GM19452 (cell line): ENCODE measurements around the gene ESPN.

Experiments used
- ATAC-seq: cut with Tn5 transposase; IDR thresholded peaks from one replicate; pipeline ENCODE4 v1.9.1; 2021; ENCODE audit not compliant: unreplicated experiment

ESPN gene

GRCh38 chr1:6408023-6408422 lies 16.6 kb upstream of the ESPN start:
- ATAC-seq = no peak

- no peak for ATAC-seq
Observed at GRCh38 chr1:6409053-6409452, 15.5 kb upstream of the ESPN start.

GRCh38 chr1:6409733-6410132 lies 14.8 kb upstream of the ESPN start:
- ATAC-seq = no peak

GRCh38 chr1:6410248-6410893 lies 14.2 kb upstream of the ESPN start:
- ATAC-seq = no peak

- ATAC-seq = no peak
Observed at GRCh38 chr1:6412896-6413295, 11.7 kb upstream of the ESPN start.

- peak; percentile 84 for ATAC-seq
Observed at GRCh38 chr1:6414443-6414844, 10.1 kb upstream of the ESPN start.

GRCh38 chr1:6414881-6415626 lies 9.5 kb upstream of the ESPN start:
- ATAC-seq = no peak

- no peak for ATAC-seq
Observed at GRCh38 chr1:6416295-6416656, 8.3 kb upstream of the ESPN start.

GRCh38 chr1:6416906-6417305 lies 7.7 kb upstream of the ESPN start:
- no peak for ATAC-seq

- ATAC-seq = no peak
Observed at GRCh38 chr1:6417961-6418667, 6.5 kb upstream of the ESPN start.

GRCh38 chr1:6418668-6419396 lies 5.7 kb upstream of the ESPN start:
- no peak for ATAC-seq

GRCh38 chr1:6419397-6419803 lies 5.2 kb upstream of the ESPN start:
- ATAC-seq = no peak

- no peak for ATAC-seq
Observed at GRCh38 chr1:6419804-6420453, 4.6 kb upstream of the ESPN start, which contains the start of gene HES2. TSS of gene HES2 (minus strand) at chr1:6419919. CDS start at chr1:6419820, 99 bp downstream.

GRCh38 chr1:6420454-6421042 lies 4.0 kb upstream of the ESPN start:
- ATAC-seq = no peak

GRCh38 chr1:6421266-6421665 lies 3.3 kb upstream of the ESPN start:
- ATAC-seq = no peak

GRCh38 chr1:6423321-6423999 lies 1.1 kb upstream of the ESPN start:
- no peak for ATAC-seq

- ATAC-seq = no peak
Observed at GRCh38 chr1:6424000-6424565, 493 bp upstream of the ESPN start.

GRCh38 chr1:6425658-6426057 lies 1.1 kb downstream of the ESPN start:
- ATAC-seq = no peak

GRCh38 chr1:6426277-6426971 lies 1.8 kb downstream of the ESPN start:
- ATAC-seq = no peak
